Thyroid gland (tissue), 4 donors: ENCODE measurements around the gene ZBTB42.
"Not testable (repeated sequence)": the region's sequence is repeated elsewhere in the genome, so short reads cannot be mapped to it uniquely, and the experiment has no call there.

Experiments
- CTCF ChIP-seq, 6 experiments: fragments of 200-600 bp in 3 of 6; fragments of 450-650 bp in 3 of 6; sonication (generic) in 3 of 6; IDR thresholded peaks; one replicate each; pipeline ENCODE4 v1.5.1; 2016 to 2019; ENCODE audit warnings: antibody characterized with exemption in 6 of 6, mild to moderate bottlenecking in 2 of 6, inconsistent platforms in 1 of 6, moderate library complexity in 1 of 6
- POLR2A ChIP-seq, 2 donors: fragments of 450-650 bp; IDR thresholded peaks; one replicate each; pipeline ENCODE4 v1.6.1; 2017; ENCODE audit warnings: antibody characterized with exemption in 2 of 2, mild to moderate bottlenecking in 2 of 2, moderate library complexity in 1 of 2

- not testable (repeated sequence) for TF ChIP-seq CTCF, POLR2A (IDR thresholded peaks at IDR 0.05)
These were observed 13.8 kb downstream of the ZBTB42 start for GRCh38 chr14:104814701-104815100.
